Cardiac fibroblast (primary cell): ENCODE results near the gene EIF5.

Source experiments
- DNase-seq, 2 donors: peaks; one replicate each; pipeline versions ENCODE4 v3.0.0 to v3.0.0-alpha.2; 2010; ENCODE audit warnings: low read depth in 2 of 2
- H3K4me3 ChIP-seq, 2 donors: replicated peaks in 1 of 2; 1 replicate in 1 of 2; 2 replicates in 1 of 2; pipeline ENCODE4 v1.5.1; 2011; ENCODE audit warnings: low read depth in 2 of 2, low read length in 2 of 2, mild to moderate bottlenecking in 2 of 2, moderate library complexity in 1 of 2
- CTCF ChIP-seq: IDR thresholded peaks from one replicate; pipeline ENCODE4 v1.5.1; 2011; ENCODE audit warnings: low read depth, mild to moderate bottlenecking, low read length, inconsistent platforms

The EIF5 gene

GRCh38 chr14:103336191-103336590 lies 2.2 kb downstream of the EIF5 start:
- TF ChIP-seq CTCF = no peak
- no peak for DNase-seq
- peak overlapping the region in 1 of 2 donors; percentile 78 for H3K4me3 ChIP-seq

- no peak overlapping the region for H3K4me3 ChIP-seq
- TF ChIP-seq CTCF = no peak
- no peak for DNase-seq
Observed at GRCh38 chr14:103337794-103338193, 3.8 kb downstream of the EIF5 start.

GRCh38 chr14:103339561-103339960 lies 5.5 kb downstream of the EIF5 start:
- no peak for DNase-seq
- H3K4me3 ChIP-seq = no peak overlapping the region
- no peak for TF ChIP-seq CTCF

- no peak overlapping the region for H3K4me3 ChIP-seq
- no peak for DNase-seq
- TF ChIP-seq CTCF = no peak
Observed at GRCh38 chr14:103340480-103341212, 6.6 kb downstream of the EIF5 start.

- no peak overlapping the region for H3K4me3 ChIP-seq
- DNase-seq = no peak
- no peak for TF ChIP-seq CTCF
Observed at GRCh38 chr14:103341250-103342129, 7.5 kb downstream of the EIF5 start.

GRCh38 chr14:103343164-103343879 lies 9.3 kb downstream of the EIF5 start:
- no peak for TF ChIP-seq CTCF
- DNase-seq = no peak
- no peak overlapping the region for H3K4me3 ChIP-seq
